Loucy (cell line): ENCODE measurements around the gene SLC7A8.

ENCODE experiments used
- CTCF ChIP-seq: fragments of 200-600 bp; sonication (generic); conservative IDR thresholded peaks from 2 replicates; pipeline ENCODE4 v1.5.1; 2014; ENCODE audit warnings: mild to moderate bottlenecking, antibody characterized with exemption, low read length
- EZH2phosphoT487 ChIP-seq: fragments of 200-600 bp; IDR thresholded peaks from 2 replicates; pipeline ENCODE4 v1.6.1; 2018; ENCODE audit warnings: antibody characterized with exemption, mild to moderate bottlenecking, moderate library complexity, borderline replicate concordance

DNA sequence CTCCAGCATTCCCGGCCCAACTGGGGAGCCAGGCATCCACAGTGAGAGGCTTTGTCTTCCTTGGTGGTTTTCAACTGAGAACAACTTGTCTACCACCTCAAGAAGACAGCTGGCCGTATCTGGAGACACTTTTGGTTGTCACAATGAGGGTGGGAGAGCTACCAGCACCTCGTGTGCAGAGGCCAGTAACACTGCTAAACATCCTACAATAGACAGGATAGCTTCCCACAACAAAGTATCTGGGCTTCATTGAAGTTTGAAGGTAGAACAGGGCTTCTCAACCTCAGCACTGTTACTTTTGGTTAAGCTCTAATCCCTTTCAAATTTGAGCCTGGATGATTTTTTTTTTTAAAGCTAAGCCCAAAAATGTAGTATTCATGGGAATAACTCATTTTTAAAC lies 10.9 kb downstream of the SLC7A8 start:
- no peak for TF ChIP-seq CTCF
- TF ChIP-seq EZH2phosphoT487 = no peak
